Pons (tissue), 1 donor: Measurements from ENCODE around the gene SIPA1.

Experiments used
- DNase-seq: peaks from one replicate; pipeline ENCODE4 v3.0.0-alpha.2; 2016; ENCODE audit warnings: low spot score

The SIPA1 gene

GRCh38 chr11:65637794-65638419 is at the start of gene SIPA1:
TSS of gene SIPA1 (plus strand) at chr11:65638101. CDS start at chr11:65640922, 2,821 bp downstream.
- peak; percentile 61 for DNase-seq

- DNase-seq, result peak; percentile 43
Observed at GRCh38 chr11:65588199-65589054, 49.5 kb upstream of the SIPA1 start.

- no peak for DNase-seq
Observed at GRCh38 chr11:65589444-65590239, 48.3 kb upstream of the SIPA1 start.

GRCh38 chr11:65590240-65590738 is 47.6 kb upstream of the SIPA1 start:
- no peak for DNase-seq

- no peak for DNase-seq
Observed at GRCh38 chr11:65591939-65592857, 45.7 kb upstream of the SIPA1 start.

GRCh38 chr11:65592858-65593517 is 44.9 kb upstream of the SIPA1 start:
- no peak for DNase-seq

- no peak for DNase-seq
Observed at GRCh38 chr11:65593518-65594414, 44.1 kb upstream of the SIPA1 start.

GRCh38 chr11:65595131-65595530 is 42.8 kb upstream of the SIPA1 start:
- no peak for DNase-seq

- no peak for DNase-seq
Observed at GRCh38 chr11:65595543-65596281, 42.2 kb upstream of the SIPA1 start, which contains the start of gene KCNK7. TSS of gene KCNK7 (minus strand) at chr11:65595800. CDS start at chr11:65595772, 28 bp downstream.

- no peak for DNase-seq
Observed at GRCh38 chr11:65596520-65596919, 41.4 kb upstream of the SIPA1 start.

GRCh38 chr11:65598258-65598699 is 39.6 kb upstream of the SIPA1 start:
- DNase-seq, result no peak

- no peak for DNase-seq
Observed at GRCh38 chr11:65599216-65599954, 38.5 kb upstream of the SIPA1 start.

GRCh38 chr11:65599955-65600246 is 38.0 kb upstream of the SIPA1 start:
- no peak for DNase-seq

- DNase-seq, result no peak
Observed at GRCh38 chr11:65604258-65604657, 33.6 kb upstream of the SIPA1 start.

- DNase-seq, result peak; percentile 95
Observed at GRCh38 chr11:65606876-65607613, 30.9 kb upstream of the SIPA1 start.

GRCh38 chr11:65607614-65608426 is 30.1 kb upstream of the SIPA1 start:
- no peak for DNase-seq

- peak; percentile 21 for DNase-seq
Observed at GRCh38 chr11:65609229-65609628, 28.7 kb upstream of the SIPA1 start.
